SK-N-SH (cell line): ENCODE data around the gene SMAD2. TPM values are rescaled to one million over a fixed set of nuclear protein-coding genes. Genes with fewer than 3 reads are reported as not detected.

ENCODE experiments used
- CHD2 ChIP-seq: fragments of 150-350 bp; IDR thresholded peaks from 2 replicates; pipeline ENCODE4 v1.6.1; 2018; ENCODE audit warnings: low read length; ENCODE audit not compliant: partially characterized antibody
- ELF1 ChIP-seq: IDR thresholded peaks from 2 replicates; pipeline ENCODE4 v1.4.0; 2012
- EZH2phosphoT487 ChIP-seq: fragments of 200-600 bp; sonication (generic); IDR thresholded peaks from 2 replicates; pipeline ENCODE4 v1.6.1; 2017; ENCODE audit warnings: low read depth, mixed run types, mild to moderate bottlenecking, antibody characterized with exemption, moderate library complexity, borderline replicate concordance
- FOSL2 ChIP-seq: IDR thresholded peaks from 2 replicates; pipeline ENCODE4 v1.4.0; 2012; ENCODE audit warnings: low read depth, mild to moderate bottlenecking, moderate library complexity, borderline replicate concordance
- GABPA ChIP-seq: IDR thresholded peaks from 2 replicates; pipeline ENCODE4 v1.4.0; 2012; ENCODE audit warnings: low read depth, mild to moderate bottlenecking
- GATA2 ChIP-seq: sonication (generic); formaldehyde crosslinking; IDR thresholded peaks from 2 replicates; pipeline ENCODE4 v1.5.0; 2020; ENCODE audit warnings: mild to moderate bottlenecking, missing genetic modification reagents
- JUND ChIP-seq: IDR thresholded peaks from 2 replicates; pipeline ENCODE4 v1.4.0; 2012
- NFIC ChIP-seq: IDR thresholded peaks from 2 replicates; pipeline ENCODE4 v1.4.0; 2012; ENCODE audit warnings: borderline replicate concordance
- NRF1 ChIP-seq: IDR thresholded peaks from 2 replicates; pipeline ENCODE4 v1.6.1; 2012; ENCODE audit warnings: low read depth, mild to moderate bottlenecking, low read length
- POLR2AphosphoS5 ChIP-seq: IDR thresholded peaks from 2 replicates; pipeline ENCODE4 v1.6.1; 2012; ENCODE audit warnings: low read depth, low read length
- RAD21 ChIP-seq: IDR thresholded peaks from 2 replicates; pipeline ENCODE4 v1.6.1; 2012; ENCODE audit warnings: mild to moderate bottlenecking, low read length
- RCOR1 ChIP-seq: fragments of 150-350 bp; IDR thresholded peaks from 2 replicates; pipeline ENCODE4 v1.6.1; 2017; ENCODE audit warnings: antibody characterized with exemption, low read length
- RFX5 ChIP-seq: IDR thresholded peaks from 2 replicates; pipeline ENCODE4 v1.6.1; 2012; ENCODE audit warnings: mild to moderate bottlenecking, improper control_type of control experiment, low read length
- SIN3A ChIP-seq: IDR thresholded peaks from 2 replicates; pipeline ENCODE4 v1.6.1; 2012; ENCODE audit warnings: low read depth, mild to moderate bottlenecking, low read length, moderate library complexity, borderline replicate concordance
- SMC3 ChIP-seq: IDR thresholded peaks from 2 replicates; pipeline ENCODE4 v1.6.1; 2012; ENCODE audit warnings: low read depth, low read length, improper control_type of control experiment
- polyA plus RNA-seq, 3 experiments: library from polyadenylated mRNA; depleted of rRNA; stranded (reverse); fragments of >200 nt; gene quantifications; 2 replicates each; pipeline ENCODE4 v1.2.3, GENCODE V29; 2012
- TF ChIP-seq, protein P1 (sequence below): IDR thresholded peaks from 2 replicates; pipeline ENCODE4 v1.6.1; 2012; ENCODE audit warnings: mild to moderate bottlenecking, low read depth, low read length, moderate library complexity
- TF ChIP-seq, protein P2 (sequence below): IDR thresholded peaks from 2 replicates; pipeline ENCODE4 v1.4.0; 2012; ENCODE audit warnings: low read depth, borderline replicate concordance
- TF ChIP-seq, protein P3 (sequence below): fragments of 150-350 bp; IDR thresholded peaks from 2 replicates; pipeline ENCODE4 v1.6.1; 2016; ENCODE audit warnings: mild to moderate bottlenecking, low read depth, low read length
- TF ChIP-seq, protein P4 (sequence below): IDR thresholded peaks from 2 replicates; pipeline ENCODE4; 2012

SMAD2 gene
- polyA plus RNA-seq, 1 of the 3 experiments (the other 2 are of a cell fraction), result 36.3 TPM

DNA sequence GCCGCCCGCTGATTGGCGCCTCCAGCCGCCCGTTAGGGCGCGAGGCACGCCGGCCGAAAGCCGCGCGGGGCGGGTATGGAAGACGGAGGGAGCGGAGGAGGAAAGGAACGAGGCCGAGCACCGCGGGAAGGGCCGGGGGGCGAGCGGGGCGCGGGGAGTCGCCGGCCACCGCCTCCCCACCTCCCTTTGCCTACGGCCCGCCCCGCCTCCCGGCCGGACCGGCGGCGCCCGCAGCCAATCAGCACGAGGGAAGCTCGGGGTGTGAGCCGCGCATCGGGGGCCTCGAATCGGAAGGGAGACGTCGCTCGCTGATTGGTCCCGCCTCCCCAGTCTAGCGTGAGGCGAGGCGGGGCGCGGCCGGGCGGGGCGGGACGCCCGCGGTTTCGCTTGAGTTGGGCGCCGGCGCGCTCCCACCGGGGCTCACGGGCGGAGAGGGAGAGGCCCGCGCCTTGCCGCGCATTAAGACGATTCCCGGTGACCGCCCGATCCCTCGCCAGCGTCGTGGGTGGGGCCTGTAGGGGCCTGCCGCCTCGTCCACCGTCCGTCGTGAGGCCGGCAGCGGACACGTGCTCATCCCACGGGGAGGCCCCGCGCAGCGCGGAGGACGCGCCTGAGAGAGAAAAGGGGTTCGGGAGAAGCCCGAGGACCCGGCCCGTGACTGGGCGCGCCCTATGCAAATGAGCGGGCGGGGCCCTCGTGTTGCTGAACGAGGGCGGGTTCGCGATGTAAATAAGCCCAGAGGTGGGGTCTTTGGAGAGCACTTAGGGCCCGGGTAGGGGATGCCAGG, 665 bp upstream of the SMAD2 start (continued):
- TF ChIP-seq RFX5 (0 out of 2 replicates have a peak, but pooled peaks have one; percentile 51), NRF1 (peak; percentile 31), EZH2phosphoT487 (no peak), GATA2 (CRISPR knock-in tag) (no peak), NFIC (no peak), RCOR1 (no peak), GABPA (no peak), FOSL2 (no peak), ELF1 (no peak), SMC3 (no peak), JUND (no peak), POLR2AphosphoS5 (peak; percentile 47; the same call in 1 of the 2 replicates), SIN3A (no peak), CHD2 (peak; percentile 62), RAD21 (no peak)
- TF ChIP-seq, protein P1, sequence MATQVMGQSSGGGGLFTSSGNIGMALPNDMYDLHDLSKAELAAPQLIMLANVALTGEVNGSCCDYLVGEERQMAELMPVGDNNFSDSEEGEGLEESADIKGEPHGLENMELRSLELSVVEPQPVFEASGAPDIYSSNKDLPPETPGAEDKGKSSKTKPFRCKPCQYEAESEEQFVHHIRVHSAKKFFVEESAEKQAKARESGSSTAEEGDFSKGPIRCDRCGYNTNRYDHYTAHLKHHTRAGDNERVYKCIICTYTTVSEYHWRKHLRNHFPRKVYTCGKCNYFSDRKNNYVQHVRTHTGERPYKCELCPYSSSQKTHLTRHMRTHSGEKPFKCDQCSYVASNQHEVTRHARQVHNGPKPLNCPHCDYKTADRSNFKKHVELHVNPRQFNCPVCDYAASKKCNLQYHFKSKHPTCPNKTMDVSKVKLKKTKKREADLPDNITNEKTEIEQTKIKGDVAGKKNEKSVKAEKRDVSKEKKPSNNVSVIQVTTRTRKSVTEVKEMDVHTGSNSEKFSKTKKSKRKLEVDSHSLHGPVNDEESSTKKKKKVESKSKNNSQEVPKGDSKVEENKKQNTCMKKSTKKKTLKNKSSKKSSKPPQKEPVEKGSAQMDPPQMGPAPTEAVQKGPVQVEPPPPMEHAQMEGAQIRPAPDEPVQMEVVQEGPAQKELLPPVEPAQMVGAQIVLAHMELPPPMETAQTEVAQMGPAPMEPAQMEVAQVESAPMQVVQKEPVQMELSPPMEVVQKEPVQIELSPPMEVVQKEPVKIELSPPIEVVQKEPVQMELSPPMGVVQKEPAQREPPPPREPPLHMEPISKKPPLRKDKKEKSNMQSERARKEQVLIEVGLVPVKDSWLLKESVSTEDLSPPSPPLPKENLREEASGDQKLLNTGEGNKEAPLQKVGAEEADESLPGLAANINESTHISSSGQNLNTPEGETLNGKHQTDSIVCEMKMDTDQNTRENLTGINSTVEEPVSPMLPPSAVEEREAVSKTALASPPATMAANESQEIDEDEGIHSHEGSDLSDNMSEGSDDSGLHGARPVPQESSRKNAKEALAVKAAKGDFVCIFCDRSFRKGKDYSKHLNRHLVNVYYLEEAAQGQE, result 0 out of 2 replicates have a peak, but pooled peaks have one; percentile 7
- TF ChIP-seq, protein P2, sequence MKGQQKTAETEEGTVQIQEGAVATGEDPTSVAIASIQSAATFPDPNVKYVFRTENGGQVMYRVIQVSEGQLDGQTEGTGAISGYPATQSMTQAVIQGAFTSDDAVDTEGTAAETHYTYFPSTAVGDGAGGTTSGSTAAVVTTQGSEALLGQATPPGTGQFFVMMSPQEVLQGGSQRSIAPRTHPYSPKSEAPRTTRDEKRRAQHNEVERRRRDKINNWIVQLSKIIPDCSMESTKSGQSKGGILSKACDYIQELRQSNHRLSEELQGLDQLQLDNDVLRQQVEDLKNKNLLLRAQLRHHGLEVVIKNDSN, result peak; percentile 57; the same call in 1 of the 2 replicates
- TF ChIP-seq, protein P3, sequence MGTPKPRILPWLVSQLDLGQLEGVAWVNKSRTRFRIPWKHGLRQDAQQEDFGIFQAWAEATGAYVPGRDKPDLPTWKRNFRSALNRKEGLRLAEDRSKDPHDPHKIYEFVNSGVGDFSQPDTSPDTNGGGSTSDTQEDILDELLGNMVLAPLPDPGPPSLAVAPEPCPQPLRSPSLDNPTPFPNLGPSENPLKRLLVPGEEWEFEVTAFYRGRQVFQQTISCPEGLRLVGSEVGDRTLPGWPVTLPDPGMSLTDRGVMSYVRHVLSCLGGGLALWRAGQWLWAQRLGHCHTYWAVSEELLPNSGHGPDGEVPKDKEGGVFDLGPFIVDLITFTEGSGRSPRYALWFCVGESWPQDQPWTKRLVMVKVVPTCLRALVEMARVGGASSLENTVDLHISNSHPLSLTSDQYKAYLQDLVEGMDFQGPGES, result no peak; the same call in 1 of the 2 replicates
- TF ChIP-seq, protein P4, sequence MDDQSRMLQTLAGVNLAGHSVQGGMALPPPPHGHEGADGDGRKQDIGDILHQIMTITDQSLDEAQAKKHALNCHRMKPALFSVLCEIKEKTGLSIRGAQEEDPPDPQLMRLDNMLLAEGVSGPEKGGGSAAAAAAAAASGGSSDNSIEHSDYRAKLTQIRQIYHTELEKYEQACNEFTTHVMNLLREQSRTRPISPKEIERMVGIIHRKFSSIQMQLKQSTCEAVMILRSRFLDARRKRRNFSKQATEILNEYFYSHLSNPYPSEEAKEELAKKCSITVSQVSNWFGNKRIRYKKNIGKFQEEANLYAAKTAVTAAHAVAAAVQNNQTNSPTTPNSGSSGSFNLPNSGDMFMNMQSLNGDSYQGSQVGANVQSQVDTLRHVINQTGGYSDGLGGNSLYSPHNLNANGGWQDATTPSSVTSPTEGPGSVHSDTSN, result peak; percentile 95
- TF ChIP-seq, all 33 proteins: peak for 12
